K562 (cell line): ENCODE data around the gene ERBB3. TPM values are rescaled to one million over a fixed set of nuclear protein-coding genes. Genes with fewer than 3 reads are reported as not detected.

Experiments
- AFF1 ChIP-seq, 2 experiments: fragments of 450-650 bp; IDR thresholded peaks; 2 replicates each; pipeline ENCODE4 v1.6.1; 2018; ENCODE audit warnings: mild to moderate bottlenecking in 2 of 2, low read depth in 1 of 2; ENCODE audit not compliant: partially characterized antibody in 2 of 2
- BHLHE40 ChIP-seq: IDR thresholded peaks from 2 replicates; pipeline ENCODE4 v1.6.1; 2011; ENCODE audit warnings: low read length, improper control_type of control experiment
- FOSL1 ChIP-seq: fragments of 200-800 bp; sonication (Bioruptor generic); conservative IDR thresholded peaks from 2 replicates; pipeline ENCODE4 v1.6.1; 2016; ENCODE audit warnings: missing genetic modification characterization, missing compliant biosample characterization
- FOXP1 ChIP-seq: sonication (generic); formaldehyde crosslinking; IDR thresholded peaks from 2 replicates; pipeline ENCODE4 v1.8.0; 2022; ENCODE audit warnings: mild to moderate bottlenecking, missing genetic modification reagents
- KDM5B ChIP-seq: fragments of 200-600 bp; sonication (generic); IDR thresholded peaks from 2 replicates; pipeline ENCODE4 v1.6.1; 2012; ENCODE audit warnings: low read depth, mild to moderate bottlenecking, moderate library complexity, low read length, control low read depth, inconsistent platforms; ENCODE audit not compliant: insufficient replicate concordance
- KLF16 ChIP-seq: IDR thresholded peaks from 2 replicates; pipeline ENCODE4 v1.6.1; 2016; ENCODE audit warnings: antibody characterized with exemption
- MAZ ChIP-seq, 2 experiments: fragments of 450-650 bp in 1 of 2; sonication (generic) in 1 of 2; formaldehyde crosslinking; IDR thresholded peaks in 1 of 2; conservative IDR thresholded peaks in 1 of 2; 2 replicates each; pipeline versions ENCODE4 v1.4.0 to v1.5.0; 2020; ENCODE audit warnings: mild to moderate bottlenecking in 1 of 2, missing genetic modification reagents in 1 of 2
- MITF ChIP-seq: IDR thresholded peaks from 2 replicates; pipeline ENCODE4 v1.6.1; 2014; ENCODE audit warnings: antibody characterized with exemption
- ZBTB33 ChIP-seq: sonication (generic); formaldehyde crosslinking; IDR thresholded peaks from 2 replicates; pipeline ENCODE4 v1.8.1; 2023; ENCODE audit warnings: mild to moderate bottlenecking, missing genetic modification reagents
- ZBTB43 ChIP-seq: sonication (generic); formaldehyde crosslinking; IDR thresholded peaks from 2 replicates; pipeline ENCODE4 v1.8.0; 2023; ENCODE audit warnings: mild to moderate bottlenecking, missing genetic modification reagents
- ZBTB7A ChIP-seq: IDR thresholded peaks from 2 replicates; pipeline ENCODE4 v1.6.1; 2011; ENCODE audit warnings: low read depth, mild to moderate bottlenecking, low read length, moderate library complexity, borderline replicate concordance; ENCODE audit not compliant: control insufficient read depth
- ZNF121 ChIP-seq: sonication (generic); formaldehyde crosslinking; conservative IDR thresholded peaks from 2 replicates; pipeline ENCODE4 v1.8.0; 2022; ENCODE audit warnings: missing genetic modification reagents
- ZNF384 ChIP-seq: IDR thresholded peaks from 2 replicates; pipeline ENCODE4 v1.6.1; 2012; ENCODE audit warnings: low read depth, low read length, improper control_type of control experiment
- polyA plus RNA-seq, 8 experiments: library from polyadenylated mRNA; depleted of rRNA in 4 of 8; stranded (reverse) in 5 of 8; unstranded in 3 of 8; fragments of >200 nt; fragmentation: Nextera tagmentation in 2 of 8; fragmentation: Illumina TruSeq in 1 of 8; extraction: Ambion mirVana in 2 of 8; extraction: Trizol in 1 of 8; gene quantifications; 2 replicates each; pipeline versions ENCODE4 v1.2.1 to v1.2.3, GENCODE V29; 2011 to 2014; ENCODE audit warnings: inconsistent platforms in 1 of 8, missing spikeins in 1 of 8
- total RNA-seq, 7 experiments: library from RNA; depleted of rRNA in 6 of 7; stranded (reverse); fragments of >200 nt in 6 of 7; fragmentation: Illumina TruSeq in 2 of 7; extraction: Trizol in 2 of 7; gene quantifications; 2 replicates each; pipeline versions ENCODE4 v1.2.1 to v1.2.3, GENCODE V29; 2011 to 2021; ENCODE audit warnings: low replicate concordance in 1 of 7

The ERBB3 gene
- total and polyA plus RNA-seq, 9 of the 15 experiments (the other 6 are each of a cell fraction or from before 2014, with no cell fraction given) = 1.5 to 5.4 (median 3.8) TPM

- no peak for TF ChIP-seq ZNF121 (CRISPR knock-in tag)
- peak in 1 of 2 experiments; percentile 67 for TF ChIP-seq AFF1 (IDR thresholded peaks at IDR 0.05; ENCODE audit: low read depth in 1 of 2, partially characterized antibody in 2 of 2)
- 0 out of 2 replicates have a peak, but pooled peaks have one; percentile 83 for TF ChIP-seq ZBTB43 (CRISPR knock-in tag)
- no peak for TF ChIP-seq ZNF384
- peak; percentile 96 to 99 for TF ChIP-seq MAZ (CRISPR knock-in tag; conservative IDR thresholded peaks at IDR 0.05 in 1 of 2, IDR thresholded peaks at IDR 0.05 in 1 of 2)
- TF ChIP-seq KDM5B = peak; percentile 16
- peak; percentile 36; the same call in 1 of the 2 replicates for TF ChIP-seq BHLHE40
- TF ChIP-seq ZBTB7A = peak; percentile 86; the same call in 1 of the 2 replicates
- TF ChIP-seq KLF16 = no peak
- peak; percentile 74 for TF ChIP-seq ZBTB33 (CRISPR knock-in tag)
- no peak for TF ChIP-seq MITF
- TF ChIP-seq FOXP1 (CRISPR knock-in tag) = peak; percentile 67
- TF ChIP-seq FOSL1 (tag) = peak; percentile 97
These were observed at the start of gene ERBB3 (continued) for GRCh38 chr12:56079723-56080555.
